Fibroblast of lung (primary cell): Measurements from ENCODE around the gene IZUMO4. TPM values are rescaled to one million over a fixed set of nuclear protein-coding genes. Genes with fewer than 3 reads are reported as not detected.

Experiments
- DNase-seq, 2 donors: peaks; one replicate each; pipeline versions ENCODE4 v3.0.0 to v3.0.0-alpha.2; 2010; ENCODE audit warnings: low read depth in 2 of 2
- H2AFZ ChIP-seq: 2 replicates; pipeline ENCODE4 v1.5.1; 2012; ENCODE audit warnings: low read length, control low read depth, inconsistent platforms
- H3K27ac ChIP-seq: 2 replicates; pipeline ENCODE4 v1.5.1; 2011; ENCODE audit warnings: low read length, control low read depth; ENCODE audit not compliant: insufficient read depth
- H3K27me3 ChIP-seq: 2 replicates; pipeline ENCODE4 v1.5.1; 2011; ENCODE audit warnings: mild to moderate bottlenecking, low read length; ENCODE audit not compliant: control insufficient read depth, insufficient read depth
- H3K36me3 ChIP-seq: 2 replicates; pipeline ENCODE4 v1.5.1; 2011; ENCODE audit warnings: low read length; ENCODE audit not compliant: control insufficient read depth, insufficient read depth
- H3K4me1 ChIP-seq: 2 replicates; pipeline ENCODE4 v1.5.1; 2011; ENCODE audit warnings: low read length; ENCODE audit not compliant: control insufficient read depth, insufficient read depth; ENCODE audit errors: extremely low read depth
- H3K4me2 ChIP-seq: 2 replicates; pipeline ENCODE4 v1.5.1; 2011; ENCODE audit warnings: low read length, control low read depth; ENCODE audit not compliant: insufficient read depth; ENCODE audit errors: extremely low read depth
- H3K4me3 ChIP-seq, 4 experiments: fragments of 200-600 bp in 1 of 4; sonication (generic) in 1 of 4; replicated peaks in 1 of 4; 2 replicates each; pipeline ENCODE4 v1.5.1; 2011 to 2016; ENCODE audit warnings: low read length in 4 of 4, low read depth in 3 of 4, mild to moderate bottlenecking in 3 of 4, control low read depth in 2 of 4, inconsistent platforms in 1 of 4, mixed read lengths in 1 of 4; ENCODE audit not compliant: insufficient read depth in 1 of 4; ENCODE audit errors: control extremely low read depth in 1 of 4
- H3K79me2 ChIP-seq: 2 replicates; pipeline ENCODE4 v1.5.1; 2012; ENCODE audit warnings: mild to moderate bottlenecking, low read length, inconsistent platforms; ENCODE audit not compliant: control insufficient read depth, insufficient read depth
- H3K9ac ChIP-seq: 2 replicates; pipeline ENCODE4 v1.5.1; 2011; ENCODE audit warnings: mild to moderate bottlenecking, low read length, control low read depth; ENCODE audit not compliant: insufficient read depth
- H3K9me3 ChIP-seq: 2 replicates; pipeline ENCODE4 v1.5.1; 2012; ENCODE audit warnings: low read depth, low read length; ENCODE audit not compliant: control insufficient read depth, insufficient read depth
- H4K20me1 ChIP-seq: 2 replicates; pipeline ENCODE4 v1.5.1; 2011; ENCODE audit warnings: low read length; ENCODE audit not compliant: control insufficient read depth, insufficient read depth; ENCODE audit errors: extremely low read depth
- CTCF ChIP-seq, 2 donors: IDR thresholded peaks in 1 of 2; conservative IDR thresholded peaks in 1 of 2; 1 replicate in 1 of 2; 2 replicates in 1 of 2; pipeline ENCODE4 v1.5.1; 2011 to 2012; ENCODE audit warnings: low read length in 2 of 2, control low read depth in 1 of 2, inconsistent platforms in 1 of 2, low read depth in 1 of 2, mild to moderate bottlenecking in 1 of 2
- EZH2 ChIP-seq: IDR thresholded peaks from 2 replicates; pipeline ENCODE4 v1.5.1; 2012; ENCODE audit warnings: low read length, control low read depth, mild to moderate bottlenecking; ENCODE audit errors: missing control alignments
- polyA plus RNA-seq, 2 donors: library from polyadenylated mRNA; depleted of rRNA in 1 of 2; stranded (reverse) in 1 of 2; unstranded in 1 of 2; fragments of >200 nt; gene quantifications; 2 replicates each; pipeline ENCODE4 v1.2.1, GENCODE V29; 2011 to 2012; ENCODE audit warnings: missing spikeins in 1 of 2
- total RNA-seq: library from RNA; depleted of rRNA; stranded (reverse); fragments of >200 nt; gene quantifications from 2 replicates; pipeline ENCODE4 v1.2.1, GENCODE V29; 2014

Gene IZUMO4
- total and polyA plus RNA-seq, 2 donors (not counting 1 experiment from before 2014, with no cell fraction given), result 0.56 to 1.3 TPM

GRCh38 chr19:2051773-2052704 lies 44.7 kb upstream of the IZUMO4 start:
- Histone ChIP-seq H3K9ac (no peak overlapping the region), H3K4me1 (peaks cover 28% of the 10 kb centered on the region), H3K4me3 (no peak overlapping the region), H2AFZ (peak overlapping the region; percentile 75), H3K4me2 (no peak overlapping the region), H3K27me3 (no peaks in the 10 kb centered on the region), H4K20me1 (no peaks in the 10 kb centered on the region), H3K27ac (peak overlapping the region; percentile 48), H3K9me3 (no peaks in the 10 kb centered on the region), H3K79me2 (peaks cover 33% of the 10 kb centered on the region), H3K36me3 (peaks cover 11% of the 10 kb centered on the region)
- no peak for TF ChIP-seq EZH2
- no peak for TF ChIP-seq CTCF (conservative IDR thresholded peaks at IDR 0.05 in 1 of 2, IDR thresholded peaks at IDR 0.05 in 1 of 2; ENCODE audit: low read depth in 1 of 2, low read length in 2 of 2)
- peak in 1 of 2 donors; percentile 67 for DNase-seq

- Histone ChIP-seq H3K4me1 (peaks cover 19% of the 10 kb centered on the region), H3K9ac (no peak overlapping the region), H3K9me3 (no peaks in the 10 kb centered on the region), H3K36me3 (peaks cover 5% of the 10 kb centered on the region), H2AFZ (no peak overlapping the region), H3K27me3 (no peaks in the 10 kb centered on the region), H3K4me3 (no peak overlapping the region), H3K27ac (no peak overlapping the region), H3K4me2 (no peak overlapping the region), H3K79me2 (peaks cover 18% of the 10 kb centered on the region), H4K20me1 (no peaks in the 10 kb centered on the region)
- peak in 1 of 2 donors; percentile 96 for DNase-seq
- TF ChIP-seq CTCF (conservative IDR thresholded peaks at IDR 0.05 in 1 of 2, IDR thresholded peaks at IDR 0.05 in 1 of 2; ENCODE audit: low read depth in 1 of 2, low read length in 2 of 2), result no peak
- no peak for TF ChIP-seq EZH2
These were observed 42.9 kb upstream of the IZUMO4 start for GRCh38 chr19:2053601-2054389.

- no peak for DNase-seq
- H3K4me3 ChIP-seq, result no peak overlapping the region
- TF ChIP-seq CTCF (conservative IDR thresholded peaks at IDR 0.05 in 1 of 2, IDR thresholded peaks at IDR 0.05 in 1 of 2; ENCODE audit: low read depth in 1 of 2, low read length in 2 of 2), result no peak
- TF ChIP-seq EZH2, result no peak
- H3K4me1 ChIP-seq, result peaks cover 17% of the 10 kb centered on the region
- no peak overlapping the region for H3K4me2 ChIP-seq
- H2AFZ ChIP-seq, result no peak overlapping the region
- no peaks in the 10 kb centered on the region for H3K27me3 ChIP-seq
- no peaks in the 10 kb centered on the region for H4K20me1 ChIP-seq
- H3K9ac ChIP-seq, result no peak overlapping the region
- H3K36me3 ChIP-seq, result no peaks in the 10 kb centered on the region
- H3K79me2 ChIP-seq, result peaks cover 9% of the 10 kb centered on the region
- no peak overlapping the region for H3K27ac ChIP-seq
- no peaks in the 10 kb centered on the region for H3K9me3 ChIP-seq
These were observed 42.0 kb upstream of the IZUMO4 start for GRCh38 chr19:2054763-2055162.
